HepG2 (cell line): Measurements from ENCODE around the gene CATSPERD. TPM values are rescaled to one million over a fixed set of nuclear protein-coding genes. Genes with fewer than 3 reads are reported as not detected.
A peak's percentile ranks its signal among the peaks of the same experiment; 100 is the strongest.

Experiments
- CCAR2 ChIP-seq: fragments of 200-400 bp; formaldehyde crosslinking; optimal IDR thresholded peaks from 2 replicates; pipeline ENCODE3; 2018; ENCODE audit warnings: low read depth, mild to moderate bottlenecking, low read length, moderate library complexity
- HDAC1 ChIP-seq: sonication (generic); formaldehyde crosslinking; IDR thresholded peaks from 2 replicates; pipeline ENCODE4 v1.5.1; 2020; ENCODE audit warnings: mild to moderate bottlenecking, missing genetic modification reagents
- LBX2 ChIP-seq: sonication (generic); formaldehyde crosslinking; IDR thresholded peaks from 2 replicates; pipeline ENCODE4 v1.5.0; 2020; ENCODE audit warnings: missing genetic modification reagents, mild to moderate bottlenecking, borderline replicate concordance
- MAX ChIP-seq: IDR thresholded peaks from 2 replicates; pipeline ENCODE4 v1.6.1; 2012; ENCODE audit warnings: inconsistent platforms
- NFATC3 ChIP-seq: sonication (generic); formaldehyde crosslinking; IDR thresholded peaks from 2 replicates; pipeline ENCODE4 v1.5.1; 2020; ENCODE audit warnings: mild to moderate bottlenecking, missing genetic modification reagents
- RBM22 ChIP-seq: fragments of 200-400 bp; formaldehyde crosslinking; optimal IDR thresholded peaks from 2 replicates; pipeline ENCODE3; 2017; ENCODE audit warnings: mild to moderate bottlenecking, low read length, moderate library complexity
- RCOR2 ChIP-seq: IDR thresholded peaks from 2 replicates; pipeline ENCODE4 v1.6.1; 2016; ENCODE audit warnings: missing biosample characterization, missing genetic modification reagents
- SOX6 ChIP-seq, 2 experiments: fragments of 450-650 bp in 1 of 2; sonication (generic) in 1 of 2; formaldehyde crosslinking in 1 of 2; IDR thresholded peaks; 2 replicates each; pipeline versions ENCODE4 v1.4.0 to v1.6.1; 2017 to 2020; ENCODE audit warnings: antibody characterized with exemption in 1 of 2, mild to moderate bottlenecking in 1 of 2, missing genetic modification reagents in 1 of 2
- TBP ChIP-seq: sonication (generic); formaldehyde crosslinking; IDR thresholded peaks from 2 replicates; pipeline ENCODE4 v1.5.0; 2020; ENCODE audit warnings: missing genetic modification reagents
- ZBTB34 ChIP-seq: sonication (generic); formaldehyde crosslinking; IDR thresholded peaks from 2 replicates; pipeline ENCODE4 v1.8.0; 2022; ENCODE audit warnings: mild to moderate bottlenecking, missing genetic modification reagents
- ZNF234 ChIP-seq: sonication (generic); formaldehyde crosslinking; conservative IDR thresholded peaks from 2 replicates; pipeline ENCODE4 v1.5.1; 2020; ENCODE audit warnings: mild to moderate bottlenecking, missing genetic modification reagents
- ZNF24 ChIP-seq: fragments of 450-650 bp; IDR thresholded peaks from 2 replicates; pipeline ENCODE4 v1.6.1; 2017; ENCODE audit warnings: antibody characterized with exemption, mild to moderate bottlenecking
- ZNF280B ChIP-seq: sonication (generic); formaldehyde crosslinking; IDR thresholded peaks from 2 replicates; pipeline ENCODE4 v1.5.0; 2020; ENCODE audit warnings: missing genetic modification reagents, mild to moderate bottlenecking, borderline replicate concordance
- ZNF329 ChIP-seq: sonication (generic); formaldehyde crosslinking; IDR thresholded peaks from 2 replicates; pipeline ENCODE4 v1.9.0; 2021; ENCODE audit warnings: low read depth, mild to moderate bottlenecking, missing genetic modification reagents
- ZNF567 ChIP-seq: sonication (generic); formaldehyde crosslinking; IDR thresholded peaks from 2 replicates; pipeline ENCODE4 v1.8.1; 2023; ENCODE audit warnings: mild to moderate bottlenecking, missing genetic modification reagents, borderline replicate concordance
- ZNF777 ChIP-seq: sonication (generic); formaldehyde crosslinking; IDR thresholded peaks from 2 replicates; pipeline ENCODE4 v1.4.0; 2020; ENCODE audit warnings: missing genetic modification reagents
- ZNF784 ChIP-seq: sonication (generic); formaldehyde crosslinking; IDR thresholded peaks from 2 replicates; pipeline ENCODE4 v1.5.1; 2020; ENCODE audit warnings: missing genetic modification reagents, mild to moderate bottlenecking, borderline replicate concordance
- polyA plus RNA-seq, 8 experiments: library from polyadenylated mRNA; depleted of rRNA in 3 of 8; stranded (reverse) in 7 of 8; unstranded in 1 of 8; fragments of >200 nt; fragmentation: Illumina TruSeq in 4 of 8; extraction: Trizol in 4 of 8; gene quantifications; 2 replicates each; pipeline versions ENCODE4 v1.2.1 to v1.2.3, GENCODE V29; 2011 to 2016; ENCODE audit warnings: low read depth in 4 of 8, missing spikeins in 1 of 8, mixed read lengths in 1 of 8; ENCODE audit not compliant: insufficient read depth in 1 of 8
- total RNA-seq, 5 experiments: library from RNA; depleted of rRNA; stranded (reverse); fragments of >200 nt; fragmentation: Illumina TruSeq; extraction: Trizol; gene quantifications; 2 replicates each; pipeline ENCODE4 v1.2.3, GENCODE V29; 2016; ENCODE audit warnings: low read depth in 1 of 5

CATSPERD gene
- total and polyA plus RNA-seq, 2 of the 13 experiments (the other 11 are each of a cell fraction or from before 2014, with no cell fraction given) = 0.04 TPM; not detected in 1

GRCh38 chr19:5821521-5822180 is 101.2 kb downstream of the CATSPERD start (continued):
- TF ChIP-seq CCAR2 = no peak
- peak; percentile 15 for TF ChIP-seq RBM22
- no peak for TF ChIP-seq ZNF280B (CRISPR knock-in tag)
- TF ChIP-seq LBX2 (CRISPR knock-in tag) = no peak
- no peak for TF ChIP-seq ZBTB34 (CRISPR knock-in tag)
- TF ChIP-seq ZNF234 (CRISPR knock-in tag) = no peak
- TF ChIP-seq ZNF784 (CRISPR knock-in tag) = no peak
- peak; percentile 85 for TF ChIP-seq ZNF24
- no peak for TF ChIP-seq HDAC1 (CRISPR knock-in tag)
- TF ChIP-seq NFATC3 = no peak
- TF ChIP-seq ZNF777 (CRISPR knock-in tag) = no peak
- TF ChIP-seq ZNF567 = no peak
- TF ChIP-seq TBP (CRISPR knock-in tag) = no peak
- TF ChIP-seq SOX6 (IDR thresholded peaks at IDR 0.05) = no peak
- TF ChIP-seq SOX6 (CRISPR knock-in tag; IDR thresholded peaks at IDR 0.05) = no peak
- no peak for TF ChIP-seq MAX
- no peak for TF ChIP-seq RCOR2 (CRISPR knock-in tag)
- no peak for TF ChIP-seq ZNF329 (CRISPR knock-in tag)
